Left ventricle myocardium inferior (tissue), 1 donor: ENCODE data around the gene CTNNA2. TPM values are rescaled to one million over a fixed set of nuclear protein-coding genes. Genes with fewer than 3 reads are reported as not detected.

ENCODE experiments used
- DNase-seq: peaks from one replicate; pipeline ENCODE4 v3.0.0-alpha.2; 2020
- H3K27ac ChIP-seq: fragments of 200-600 bp; replicated peaks from 2 replicates; pipeline ENCODE4 v1.8.0; 2021
- H3K27me3 ChIP-seq: fragments of 200-600 bp; 2 replicates; pipeline ENCODE4 v1.8.0; 2021; ENCODE audit warnings: low read depth
- H3K36me3 ChIP-seq: fragments of 200-600 bp; 2 replicates; pipeline ENCODE4 v1.8.0; 2021
- H3K4me1 ChIP-seq: fragments of 200-600 bp; 2 replicates; pipeline ENCODE4 v1.8.0; 2021
- H3K4me3 ChIP-seq: fragments of 200-600 bp; 2 replicates; pipeline ENCODE4 v1.8.0; 2021; ENCODE audit warnings: mild to moderate bottlenecking, moderate library complexity
- H3K9me3 ChIP-seq: fragments of 200-600 bp; replicated peaks from 2 replicates; pipeline ENCODE4 v1.8.0; 2021
- CTCF ChIP-seq: fragments of 200-600 bp; IDR thresholded peaks from 2 replicates; pipeline ENCODE4 v1.8.0; 2021; ENCODE audit warnings: antibody characterized with exemption, mild to moderate bottlenecking, borderline replicate concordance
- intact Hi-C: fragments of 100-400 bp; cut with micrococcal nuclease; formaldehyde crosslinking; loops from one replicate; pipeline ENCODE4 v1.11.0; 2022
- total RNA-seq: library from RNA; stranded (reverse); fragmentation: NEBNext Ultra II Directional; extraction: Animal tissue kit (Norgen Biotek cat#: 25700); gene quantifications from one replicate; pipeline ENCODE4 v1.2.1, GENCODE V29; 2021
- donor health status: DM: no; HTN: yes; CAD: no; lungs with severe emphysema.

Gene CTNNA2
- total RNA-seq, 1 donor from 2014 or later: not detected

GRCh38 chr2:79612999-79613398, 100.1 kb downstream of the CTNNA2 start:
- Histone ChIP-seq H3K27me3 (no peaks in the 10 kb centered on the region), H3K27ac (no peak overlapping the region), H3K4me3 (no peak overlapping the region), H3K9me3 (no peaks in the 10 kb centered on the region), H3K36me3 (no peaks in the 10 kb centered on the region), H3K4me1 (no peaks in the 10 kb centered on the region)
- TF ChIP-seq CTCF: no peak
- intact Hi-C loops: no loop called here
- no peak for DNase-seq

DNA sequence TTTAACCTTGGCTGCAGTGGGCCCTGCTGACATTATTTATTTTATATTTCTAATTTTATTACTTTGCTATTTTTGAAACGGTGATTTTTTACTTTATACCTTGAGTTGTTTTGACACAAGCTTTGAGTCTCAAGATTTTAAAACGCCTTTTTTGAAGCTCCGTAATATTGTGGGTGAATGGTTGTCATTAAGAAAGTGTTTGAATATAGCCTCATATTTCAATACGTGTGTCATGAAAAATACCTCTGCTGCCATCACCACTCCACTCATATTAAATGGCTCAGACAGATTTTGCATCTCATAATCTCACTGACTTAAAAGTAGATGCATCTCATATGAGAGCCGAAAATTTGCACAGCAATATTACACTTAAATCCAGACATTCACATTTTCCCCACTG, 106.6 kb downstream of the CTNNA2 start:
- intact Hi-C loops: no loop called here
- no peak for DNase-seq
- Histone ChIP-seq H3K27me3 (no peaks in the 10 kb centered on the region), H3K4me3 (no peak overlapping the region), H3K4me1 (no peaks in the 10 kb centered on the region), H3K36me3 (no peaks in the 10 kb centered on the region), H3K9me3 (no peaks in the 10 kb centered on the region), H3K27ac (no peak overlapping the region)
- no peak for TF ChIP-seq CTCF

GRCh38 chr2:79619976-79620375, 107.1 kb downstream of the CTNNA2 start:
- Histone ChIP-seq H3K9me3 (no peaks in the 10 kb centered on the region), H3K27me3 (no peaks in the 10 kb centered on the region), H3K27ac (no peak overlapping the region), H3K4me1 (no peaks in the 10 kb centered on the region), H3K4me3 (no peak overlapping the region), H3K36me3 (no peaks in the 10 kb centered on the region)
- intact Hi-C loops: no loop called here
- DNase-seq: no peak
- no peak for TF ChIP-seq CTCF

GRCh38 chr2:79620679-79621078, 107.8 kb downstream of the CTNNA2 start:
- no peaks in the 10 kb centered on the region for H3K9me3 ChIP-seq
- no peak overlapping the region for H3K4me3 ChIP-seq
- no peaks in the 10 kb centered on the region for H3K4me1 ChIP-seq
- H3K27ac ChIP-seq: no peak overlapping the region
- no peak for DNase-seq
- H3K36me3 ChIP-seq: no peaks in the 10 kb centered on the region
- no peaks in the 10 kb centered on the region for H3K27me3 ChIP-seq
- intact Hi-C loops: no loop called here
- TF ChIP-seq CTCF: no peak

GRCh38 chr2:79621252-79621651, 108.4 kb downstream of the CTNNA2 start:
- H3K9me3 ChIP-seq: no peaks in the 10 kb centered on the region
- intact Hi-C loops: no loop called here

More at GRCh38 chr2:79621252-79621651, 108.4 kb downstream of the CTNNA2 start:
- Histone ChIP-seq H3K36me3 (no peaks in the 10 kb centered on the region), H3K27ac (no peak overlapping the region), H3K4me1 (no peaks in the 10 kb centered on the region), H3K27me3 (no peaks in the 10 kb centered on the region), H3K4me3 (no peak overlapping the region)
- DNase-seq: no peak
- TF ChIP-seq CTCF: no peak
